NCI-H1694 treated with DMSO at 0.1 percent for 48 hours (cell line): ENCODE data around the gene SKAP1.

Source experiments
- DNase-seq: peaks from one replicate; lab custom pipeline; 2025; lab: John Stamatoyannopoulos, UW

The SKAP1 gene

DNA sequence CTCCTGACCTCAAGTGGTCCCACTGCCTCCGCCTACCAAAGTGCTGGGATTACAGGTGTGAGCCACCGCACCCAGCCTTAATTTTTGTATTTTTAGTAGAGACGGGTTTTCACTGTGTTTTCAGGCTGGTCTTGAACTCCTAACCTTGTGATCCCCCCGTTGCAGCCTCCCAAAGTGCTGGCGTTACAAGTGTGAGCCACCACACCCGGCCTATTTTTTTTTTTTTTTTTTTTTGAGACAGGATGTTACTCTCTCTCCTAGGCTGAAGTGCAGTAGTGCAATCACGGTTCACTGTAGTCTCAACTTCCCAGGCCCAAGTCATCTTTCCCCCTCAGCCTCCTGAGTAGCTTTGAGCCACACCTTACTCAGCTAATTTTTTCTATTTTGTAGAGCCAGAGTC, 325.6 kb downstream of the SKAP1 start:
- no peak for DNase-seq

GRCh38 chr17:48102798-48103715, 327.0 kb downstream of the SKAP1 start:
- no peak for DNase-seq

DNA sequence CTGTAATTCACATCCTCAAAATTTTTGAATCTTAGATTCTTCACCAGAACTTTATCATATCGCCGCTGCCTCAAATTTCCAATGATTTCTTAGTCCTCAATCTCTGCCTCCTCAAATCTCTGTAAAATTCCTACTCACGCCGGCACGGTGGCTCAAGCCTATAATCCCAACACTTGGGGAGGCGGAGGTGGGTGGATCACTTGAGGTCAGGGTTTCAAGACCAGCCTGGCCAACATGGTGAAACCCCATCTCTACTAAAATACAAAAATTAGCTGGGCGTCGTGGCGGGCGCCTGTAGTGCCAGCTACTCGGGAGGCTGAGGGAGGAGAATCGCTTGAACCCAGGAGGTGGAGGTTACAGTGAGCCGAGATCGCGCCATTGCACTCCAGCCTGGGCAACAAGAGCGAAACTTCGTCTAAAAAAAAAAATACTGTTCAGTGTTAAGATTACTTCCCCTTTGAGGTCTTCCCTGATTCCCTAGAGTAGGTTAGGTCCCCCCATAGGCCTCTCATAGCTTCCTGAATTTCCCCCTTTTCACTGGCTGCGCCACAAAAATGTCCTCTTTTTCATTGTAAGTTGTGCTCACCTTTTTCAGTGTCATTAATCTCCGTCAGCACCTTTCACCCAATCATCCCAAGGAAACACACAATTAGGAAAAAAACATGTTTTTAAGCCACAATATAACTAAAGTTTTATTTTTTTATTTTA, 327.8 kb downstream of the SKAP1 start:
- no peak for DNase-seq

DNA sequence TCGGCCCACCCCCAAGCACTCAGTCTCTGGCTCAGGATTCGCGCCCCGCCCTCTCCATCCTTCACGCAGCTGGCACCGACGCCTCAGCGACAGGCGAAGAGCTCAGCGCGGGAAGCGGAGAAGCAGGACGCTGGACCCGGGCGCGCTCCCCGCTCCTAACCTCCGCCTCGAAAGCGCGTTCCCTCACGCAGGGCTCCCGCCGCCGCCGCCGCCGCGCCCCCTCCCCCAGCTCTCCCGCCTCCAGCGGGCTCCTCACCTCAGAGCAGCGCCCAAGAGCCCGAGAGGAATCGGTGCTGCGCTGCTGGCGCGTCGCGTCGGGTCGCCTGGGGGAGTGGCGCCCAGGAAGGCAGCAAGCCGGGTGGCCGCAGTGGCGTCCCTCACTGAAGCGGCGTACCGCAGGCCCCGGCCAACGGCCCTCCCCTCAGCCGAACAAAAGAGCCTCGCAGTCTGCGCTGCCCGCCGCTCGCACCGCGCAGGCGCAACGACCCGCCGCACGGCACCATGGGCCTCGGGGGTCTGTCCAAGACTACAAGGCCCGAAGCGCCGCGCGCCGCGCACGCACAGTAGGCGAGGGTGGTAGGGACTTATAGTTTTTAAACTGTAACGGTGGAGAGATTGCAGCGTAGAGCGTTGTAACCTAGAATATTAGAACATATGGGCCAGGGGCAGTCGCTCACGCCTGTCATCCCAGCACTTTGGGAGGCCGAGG, 328.8 kb downstream of the SKAP1 start, which contains the start of gene CBX1:
CBX1 (minus strand) TSS at position 467 of the 709 bp plus-strand sequence. CDS start 24,474 bp downstream, outside the sequence.
- peak; percentile 96 for DNase-seq

DNA sequence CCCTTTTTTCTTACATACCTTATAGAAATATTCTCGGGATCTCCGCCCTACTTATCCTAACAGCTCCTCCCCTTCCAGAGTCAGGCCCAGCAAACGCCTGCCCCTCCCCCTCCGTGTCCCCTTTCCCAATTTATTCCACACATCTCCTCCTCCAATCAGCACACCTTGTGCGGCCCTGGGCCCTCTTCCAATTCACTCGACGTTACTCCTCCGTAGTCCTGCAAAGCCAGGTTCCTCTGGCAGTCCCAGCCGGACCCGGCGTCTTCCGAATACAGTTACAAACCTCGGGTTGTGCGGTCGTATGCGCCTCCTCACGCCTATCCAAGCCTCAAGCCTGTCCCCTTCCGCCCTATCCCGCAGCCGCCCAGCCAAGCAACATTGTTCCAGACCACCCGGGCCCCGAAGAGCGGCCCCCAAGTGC, 329.4 kb downstream of the SKAP1 start:
- DNase-seq = peak; percentile 70

DNA sequence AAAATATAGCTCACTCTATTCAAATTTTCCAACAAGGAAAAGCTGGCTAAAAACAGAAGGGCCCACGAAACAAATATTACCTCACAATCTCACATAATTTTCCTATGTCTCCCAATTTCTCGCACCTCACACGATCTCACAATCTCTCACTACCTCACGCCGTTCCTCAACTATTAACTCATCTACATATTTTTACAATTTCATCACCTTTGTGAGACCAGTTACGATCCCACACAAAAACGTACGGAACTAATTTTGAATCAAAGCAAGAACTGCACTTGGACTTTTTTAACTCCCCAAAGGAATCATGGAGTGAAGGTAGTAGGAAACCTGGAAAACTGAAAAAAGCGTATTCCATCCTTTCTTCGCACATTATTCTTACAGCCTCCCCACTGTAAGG, 329.9 kb downstream of the SKAP1 start:
- DNase-seq = no peak

DNA sequence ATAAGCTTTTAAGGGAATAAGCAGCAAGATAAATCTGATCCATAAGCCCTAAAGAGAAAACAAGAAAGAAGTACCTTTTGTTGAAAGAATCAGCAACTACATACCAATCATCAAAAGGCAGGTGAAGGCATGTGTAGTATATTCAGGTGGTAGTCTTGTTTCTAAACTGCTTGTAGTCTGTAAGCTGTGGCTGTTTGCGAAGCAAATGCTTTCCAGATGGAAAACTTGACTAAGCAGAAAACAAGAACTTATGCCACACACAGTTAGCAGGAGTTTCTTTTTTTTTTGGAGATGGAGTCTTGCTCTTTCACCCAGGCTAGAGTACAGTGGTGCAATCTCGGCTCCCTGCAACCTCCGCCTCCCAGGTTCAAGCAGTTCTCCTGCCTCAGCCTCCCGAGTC, 334.4 kb downstream of the SKAP1 start:
- DNase-seq = no peak

DNA sequence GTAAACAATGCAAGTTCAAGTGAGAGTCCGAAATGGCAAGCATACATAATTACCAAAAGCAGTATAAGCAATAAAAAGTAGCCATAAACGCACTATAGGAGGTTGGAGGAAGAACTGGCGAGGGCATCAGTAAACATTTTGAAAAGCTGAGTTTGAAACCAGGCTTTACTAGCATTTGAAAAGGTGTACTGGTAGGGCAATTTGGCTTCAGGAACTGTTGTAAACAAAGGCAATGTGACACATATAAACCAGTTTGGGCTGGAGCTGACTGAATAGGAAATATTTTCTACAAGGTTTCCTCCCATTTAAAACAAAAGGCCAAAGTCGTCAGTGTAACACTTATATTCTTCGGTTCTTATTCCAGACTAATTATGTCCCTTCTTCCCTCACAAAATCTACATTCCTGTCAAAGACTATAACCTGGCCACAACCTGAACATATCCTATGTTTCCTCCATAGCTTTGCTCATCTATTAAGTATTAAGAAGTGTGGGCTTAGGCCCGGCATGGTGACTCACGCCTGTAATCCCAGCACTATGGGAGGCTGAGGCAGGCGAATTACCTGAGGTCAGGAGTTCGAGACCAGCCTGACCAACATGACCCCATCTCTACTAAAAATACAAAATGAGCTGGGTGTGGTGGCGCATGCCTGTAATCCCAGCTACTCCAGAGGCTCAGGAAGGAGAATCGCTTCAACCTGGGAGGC, 336.5 kb downstream of the SKAP1 start:
- DNase-seq = no peak

- no peak for DNase-seq
Observed at GRCh38 chr17:48084932-48085331, 345.1 kb downstream of the SKAP1 start.
